ENCODE results near the gene RNF167.
A peak's percentile ranks its signal among the peaks of the same experiment; 100 is the strongest.

Gene RNF167

GRCh38 chr17:4939796-4940554, at the start of gene RNF167, which contains the start of gene SLC25A11:
TSS of gene RNF167 (plus strand) at chr17:4940268. CDS start at chr17:4940910, 642 bp downstream.
TSS of gene SLC25A11 (minus strand) at chr17:4940046. CDS start at chr17:4939910, 136 bp downstream.
- DNase-seq (ENCODE audit: low read depth): peak; percentile 100

DNA sequence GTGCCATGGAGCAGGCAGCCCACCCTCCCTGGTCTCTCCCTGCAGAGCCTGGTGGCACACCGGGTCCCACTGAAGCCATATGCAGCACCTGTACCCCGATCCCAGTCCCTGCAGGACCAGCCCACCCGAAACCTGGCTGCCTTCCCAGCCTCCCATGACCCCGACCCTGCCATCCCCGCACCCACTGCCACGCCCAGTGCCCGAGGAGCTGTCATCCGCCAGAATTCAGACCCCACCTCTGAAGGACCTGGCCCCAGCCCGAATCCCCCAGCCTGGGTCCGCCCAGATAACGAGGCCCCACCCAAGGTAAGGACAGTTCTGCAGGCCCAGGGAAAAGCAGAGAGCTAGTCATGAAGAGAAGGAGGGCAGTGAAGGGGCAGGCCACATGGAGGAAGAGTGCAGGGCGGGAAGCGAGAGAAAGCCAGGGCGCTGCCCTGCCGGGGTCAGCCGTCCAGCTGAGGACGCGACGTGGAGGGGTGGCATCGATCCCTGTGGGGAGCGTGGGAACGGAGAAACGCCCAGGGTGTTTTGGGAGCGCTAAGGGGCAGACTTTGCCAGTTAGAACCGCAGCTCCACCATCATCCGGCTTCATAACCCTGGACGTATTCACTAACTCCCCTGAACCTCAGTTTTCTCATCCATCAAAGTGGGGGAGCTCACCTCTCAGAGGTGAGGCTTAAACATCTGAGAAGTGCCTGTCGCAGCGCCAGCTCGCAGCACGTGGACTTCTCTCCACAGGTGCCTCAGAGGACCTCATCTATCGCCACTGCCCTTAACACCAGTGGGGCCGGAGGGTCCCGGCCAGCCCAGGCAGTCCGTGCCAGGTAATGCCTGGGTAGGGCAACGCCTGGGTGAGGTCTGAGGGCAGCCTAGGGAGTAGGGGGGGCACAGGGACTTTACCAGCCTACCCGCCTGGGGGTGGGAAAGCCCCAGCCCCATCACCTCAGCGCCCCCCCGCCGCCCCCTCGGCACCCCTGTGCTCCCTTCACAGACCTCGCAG, 48.4 kb upstream of the RNF167 start:
- DNase-seq (ENCODE audit: low read depth): no peak

DNA sequence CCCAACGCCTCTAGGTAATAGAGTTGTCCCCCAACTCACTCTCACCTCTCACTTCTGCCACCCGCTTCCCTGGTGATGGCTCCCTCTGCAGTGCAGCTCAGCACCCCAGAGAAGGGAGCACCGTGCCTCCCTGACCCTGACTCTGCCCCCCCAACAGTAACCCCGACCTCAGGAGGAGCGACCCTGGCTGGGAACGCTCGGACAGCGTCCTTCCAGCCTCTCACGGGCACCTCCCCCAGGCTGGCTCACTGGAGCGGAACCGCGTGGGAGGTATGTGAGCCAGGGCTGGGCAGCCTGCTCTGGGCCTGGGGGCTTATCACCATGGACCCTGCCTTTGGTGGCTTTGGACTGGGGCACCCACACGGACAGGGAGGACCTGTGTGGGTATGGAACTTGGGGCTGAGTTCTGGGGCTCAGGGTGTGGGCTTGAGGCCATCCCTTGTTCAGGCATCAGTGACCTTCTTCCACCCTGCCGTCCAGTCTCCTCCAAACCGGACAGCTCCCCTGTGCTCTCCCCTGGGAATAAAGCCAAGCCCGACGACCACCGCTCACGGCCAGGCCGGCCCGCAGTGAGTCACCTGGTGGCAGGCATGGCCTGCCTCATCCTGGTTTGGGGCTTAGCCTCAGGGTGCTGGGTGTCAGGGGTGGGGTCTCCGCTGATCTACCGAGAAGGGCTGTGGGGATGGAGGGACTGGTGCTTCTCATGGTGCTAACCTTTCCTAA, 47.4 kb upstream of the RNF167 start:
- DNase-seq (ENCODE audit: low read depth): no peak

- DNase-seq (ENCODE audit: low read depth): no peak
These were observed 46.8 kb upstream of the RNF167 start for GRCh38 chr17:4893272-4893671.

GRCh38 chr17:4893721-4894560, 46.1 kb upstream of the RNF167 start:
- DNase-seq (ENCODE audit: low read depth): no peak

GRCh38 chr17:4895121-4895520, 44.9 kb upstream of the RNF167 start:
- no peak for DNase-seq (ENCODE audit: low read depth)

GRCh38 chr17:4895657-4896331, 44.3 kb upstream of the RNF167 start:
- no peak for DNase-seq (ENCODE audit: low read depth)

DNA sequence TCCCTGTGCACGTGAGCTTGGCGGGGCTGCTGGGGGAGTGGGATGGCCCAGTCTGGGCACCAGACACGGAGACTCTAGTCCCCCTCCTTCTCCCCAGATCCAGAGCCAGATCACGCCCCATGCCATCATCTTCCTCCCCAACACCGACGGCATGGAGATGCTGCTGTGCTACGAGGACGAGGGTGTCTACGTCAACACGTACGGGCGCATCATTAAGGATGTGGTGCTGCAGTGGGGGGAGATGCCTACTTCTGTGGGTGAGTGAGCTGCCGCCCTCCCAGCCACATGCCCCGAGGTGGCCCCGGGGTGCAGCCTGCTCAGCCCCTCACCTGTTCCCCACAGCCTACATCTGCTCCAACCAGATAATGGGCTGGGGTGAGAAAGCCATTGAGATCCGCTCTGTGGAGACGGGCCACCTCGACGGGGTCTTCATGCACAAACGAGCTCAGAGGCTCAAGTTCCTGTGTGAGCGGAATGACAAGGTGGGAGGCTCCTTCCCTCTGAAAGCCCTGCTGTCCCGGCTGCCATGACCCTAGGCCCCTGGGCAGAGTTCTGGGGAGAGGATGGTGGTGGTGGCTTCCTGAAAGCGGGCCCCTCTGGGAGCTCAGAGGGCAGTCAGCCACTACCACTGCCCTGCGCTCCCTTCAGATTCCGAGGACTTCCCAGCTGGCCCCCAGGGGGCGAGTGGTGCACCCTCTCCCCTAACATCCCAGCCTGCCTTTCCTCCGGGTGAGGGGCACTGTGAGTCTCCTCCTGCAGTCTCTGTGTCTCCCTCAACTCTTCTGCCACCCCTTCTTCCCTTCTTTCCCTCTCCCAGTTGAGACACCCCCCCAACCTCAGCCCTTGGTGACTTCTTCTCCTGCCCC, 43.5 kb upstream of the RNF167 start:
- no peak for DNase-seq (ENCODE audit: low read depth)

DNA sequence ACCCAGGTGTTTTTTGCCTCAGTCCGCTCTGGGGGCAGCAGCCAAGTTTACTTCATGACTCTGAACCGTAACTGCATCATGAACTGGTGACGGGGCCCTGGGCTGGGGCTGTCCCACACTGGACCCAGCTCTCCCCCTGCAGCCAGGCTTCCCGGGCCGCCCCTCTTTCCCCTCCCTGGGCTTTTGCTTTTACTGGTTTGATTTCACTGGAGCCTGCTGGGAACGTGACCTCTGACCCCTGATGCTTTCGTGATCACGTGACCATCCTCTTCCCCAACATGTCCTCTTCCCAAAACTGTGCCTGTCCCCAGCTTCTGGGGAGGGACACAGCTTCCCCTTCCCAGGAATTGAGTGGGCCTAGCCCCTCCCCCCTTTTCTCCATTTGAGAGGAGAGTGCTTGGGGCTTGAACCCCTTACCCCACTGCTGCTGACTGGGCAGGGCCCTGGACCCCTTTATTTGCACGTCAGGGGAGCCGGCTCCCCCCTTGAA, 42.8 kb upstream of the RNF167 start:
- DNase-seq (ENCODE audit: low read depth): no peak

DNA sequence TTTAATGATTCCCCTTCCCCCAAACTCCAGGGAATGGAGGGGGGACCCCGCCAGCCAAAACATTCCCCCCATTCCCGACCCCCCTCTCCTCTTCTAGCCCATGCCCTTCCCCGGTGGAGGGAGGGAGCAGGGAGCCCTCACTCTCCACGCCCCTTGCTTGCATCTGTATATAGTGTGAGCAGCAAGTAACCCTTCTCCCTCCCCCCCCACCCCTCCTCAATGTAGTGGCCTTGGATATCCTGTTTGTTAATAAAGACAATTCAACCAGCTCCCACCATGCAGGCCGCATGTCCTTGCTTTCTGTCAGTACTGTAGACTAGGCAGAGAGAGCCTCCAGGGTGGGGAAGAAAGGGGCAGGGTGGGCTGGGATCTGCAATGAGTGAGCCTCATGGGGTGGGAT, 42.3 kb upstream of the RNF167 start:
- DNase-seq (ENCODE audit: low read depth): no peak

DNA sequence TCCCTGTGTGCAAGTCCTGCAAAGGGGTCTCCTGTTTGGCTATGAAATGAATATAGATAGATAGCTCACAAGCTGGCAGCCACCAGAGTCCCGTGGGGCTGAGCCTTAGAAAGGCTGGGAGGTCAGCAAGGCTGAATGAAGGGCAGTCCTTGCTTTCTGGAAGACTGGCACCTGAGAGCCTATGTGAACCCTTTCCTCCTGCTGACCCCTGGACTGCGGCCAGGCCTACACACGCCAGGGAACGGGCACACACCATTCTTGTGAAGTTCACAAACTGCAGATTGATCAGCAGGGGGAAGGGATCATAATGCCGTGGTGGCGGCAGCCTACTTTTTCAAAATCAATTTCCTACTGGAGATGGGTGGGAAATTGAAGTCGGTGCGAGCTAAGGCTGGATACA, 41.7 kb upstream of the RNF167 start:
- no peak for DNase-seq (ENCODE audit: low read depth)

GRCh38 chr17:4898927-4899326, 41.1 kb upstream of the RNF167 start:
- no peak for DNase-seq (ENCODE audit: low read depth)

DNA sequence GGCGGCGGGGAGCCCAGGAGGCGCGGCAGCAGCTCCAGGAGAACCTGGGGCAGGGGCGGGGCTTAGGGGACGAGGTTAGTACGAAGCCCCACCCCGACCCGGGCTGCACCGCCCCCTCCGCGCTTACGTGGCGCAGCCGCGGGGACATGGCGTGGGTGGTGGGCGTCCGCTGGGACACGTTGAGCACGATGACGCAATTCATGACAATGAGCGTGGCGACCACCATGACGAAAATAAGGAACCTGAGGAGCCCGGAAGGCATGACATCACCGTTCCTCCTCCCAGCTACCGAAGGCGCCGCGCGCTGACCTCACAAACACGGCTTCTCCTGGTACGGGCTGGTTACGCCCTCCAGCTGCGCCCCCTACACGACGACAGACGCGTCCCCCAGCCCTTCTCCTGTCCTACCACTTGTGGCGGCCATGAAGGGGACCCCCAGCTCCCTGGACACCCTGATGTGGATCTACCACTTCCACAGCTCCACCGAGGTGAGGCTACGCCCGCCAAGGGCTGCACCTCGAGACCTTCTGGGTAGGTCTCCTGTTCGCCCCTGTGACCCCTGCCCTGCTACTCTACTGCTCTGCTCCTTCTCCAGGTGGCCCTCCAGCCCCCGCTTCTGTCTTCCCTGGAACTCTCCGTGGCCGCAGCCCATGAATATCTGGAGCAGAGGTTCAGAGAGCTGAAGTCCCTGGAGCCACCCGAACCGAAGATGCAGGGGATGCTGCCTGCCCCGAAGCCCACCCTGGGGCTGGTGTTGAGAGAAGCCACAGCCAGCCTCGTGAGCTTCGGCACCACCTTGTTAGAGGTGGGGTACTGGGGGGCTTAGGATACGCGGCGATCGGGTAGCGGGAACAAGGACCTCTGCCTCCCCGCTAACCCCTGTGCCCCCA, 40.5 kb upstream of the RNF167 start, which contains the start of gene C17orf107:
TSS of gene C17orf107 (plus strand) at position 196 of the 890 bp plus-strand sequence. CDS start at position 423, 227 bp downstream.
- DNase-seq (ENCODE audit: low read depth): peak; percentile 54

- DNase-seq (ENCODE audit: low read depth): no peak
These were observed 39.6 kb upstream of the RNF167 start for GRCh38 chr17:4900231-4901107.

DNA sequence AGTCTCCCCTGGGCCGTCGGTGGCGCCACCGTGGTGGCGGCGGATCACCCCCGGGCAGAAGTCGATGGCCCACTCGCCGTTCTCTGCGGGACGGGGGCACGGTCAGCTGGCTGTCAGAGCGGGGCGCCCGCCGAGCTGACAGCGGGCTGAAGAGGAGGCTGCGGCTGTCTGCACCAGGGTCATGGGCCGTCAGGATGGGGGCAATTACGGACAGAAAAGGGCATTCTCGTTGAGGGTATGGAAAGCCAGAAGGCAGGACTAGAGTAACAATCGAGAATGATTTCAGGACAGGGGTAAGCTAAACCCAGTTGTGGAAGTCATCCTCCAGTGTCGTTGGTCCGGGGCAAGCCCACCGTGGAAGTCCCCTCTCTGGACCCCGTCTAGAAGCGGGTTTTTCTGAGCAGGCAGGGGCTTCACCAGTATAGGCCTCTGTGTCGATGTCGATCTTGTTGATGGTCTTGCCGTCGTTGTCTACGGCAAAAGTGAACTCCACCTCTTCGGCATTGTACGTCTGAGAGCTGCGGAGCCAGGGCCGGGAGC, 38.9 kb upstream of the RNF167 start:
- DNase-seq (ENCODE audit: low read depth): no peak

- DNase-seq (ENCODE audit: low read depth): no peak
These were observed 38.3 kb upstream of the RNF167 start for GRCh38 chr17:4901648-4902344.

Measured in fibroblast of the conjunctiva (primary cell).